Gastrocnemius medialis (tissue), 4 donors: Measurements from ENCODE around the gene DAB2IP.
"Not testable (repeated sequence)": the region's sequence is repeated elsewhere in the genome, so short reads cannot be mapped to it uniquely, and the experiment has no call there.

Source experiments
- POLR2A ChIP-seq, 2 donors: fragments of 450-650 bp; IDR thresholded peaks; one replicate each; pipeline ENCODE4 v1.6.1; 2017; ENCODE audit warnings: antibody characterized with exemption in 2 of 2, mild to moderate bottlenecking in 2 of 2, moderate library complexity in 2 of 2
- TF ChIP-seq, protein P1 (sequence below), 5 experiments: fragments of 450-650 bp in 3 of 5; fragments of 200-600 bp in 2 of 5; sonication (generic) in 2 of 5; IDR thresholded peaks in 4 of 5; conservative IDR thresholded peaks in 1 of 5; 1 replicate in 4 of 5; 2 replicates in 1 of 5; pipeline ENCODE4 v1.5.1; 2016 to 2019; ENCODE audit warnings: antibody characterized with exemption in 5 of 5, mild to moderate bottlenecking in 3 of 5, moderate library complexity in 3 of 5

DNA sequence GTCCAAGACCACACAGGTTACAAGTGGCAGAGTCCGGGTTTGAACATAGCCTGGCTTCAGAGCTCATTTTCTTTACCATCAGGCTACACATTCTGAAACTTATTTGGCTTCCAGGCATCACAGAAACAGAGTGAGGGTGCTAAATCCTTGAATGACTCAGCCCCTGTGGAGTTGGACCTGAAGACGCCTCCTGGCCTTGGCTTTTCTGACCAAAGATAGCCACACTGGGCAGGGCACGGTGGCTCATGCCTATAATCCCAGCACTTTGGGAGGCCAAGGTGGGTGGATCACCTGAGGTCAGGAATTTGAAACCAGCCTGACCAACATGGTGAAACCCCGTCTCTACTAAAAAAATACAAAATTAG is 90.5 kb downstream of the DAB2IP start:
- not testable (repeated sequence) for TF ChIP-seq POLR2A (IDR thresholded peaks at IDR 0.05)
- TF ChIP-seq, protein P1, sequence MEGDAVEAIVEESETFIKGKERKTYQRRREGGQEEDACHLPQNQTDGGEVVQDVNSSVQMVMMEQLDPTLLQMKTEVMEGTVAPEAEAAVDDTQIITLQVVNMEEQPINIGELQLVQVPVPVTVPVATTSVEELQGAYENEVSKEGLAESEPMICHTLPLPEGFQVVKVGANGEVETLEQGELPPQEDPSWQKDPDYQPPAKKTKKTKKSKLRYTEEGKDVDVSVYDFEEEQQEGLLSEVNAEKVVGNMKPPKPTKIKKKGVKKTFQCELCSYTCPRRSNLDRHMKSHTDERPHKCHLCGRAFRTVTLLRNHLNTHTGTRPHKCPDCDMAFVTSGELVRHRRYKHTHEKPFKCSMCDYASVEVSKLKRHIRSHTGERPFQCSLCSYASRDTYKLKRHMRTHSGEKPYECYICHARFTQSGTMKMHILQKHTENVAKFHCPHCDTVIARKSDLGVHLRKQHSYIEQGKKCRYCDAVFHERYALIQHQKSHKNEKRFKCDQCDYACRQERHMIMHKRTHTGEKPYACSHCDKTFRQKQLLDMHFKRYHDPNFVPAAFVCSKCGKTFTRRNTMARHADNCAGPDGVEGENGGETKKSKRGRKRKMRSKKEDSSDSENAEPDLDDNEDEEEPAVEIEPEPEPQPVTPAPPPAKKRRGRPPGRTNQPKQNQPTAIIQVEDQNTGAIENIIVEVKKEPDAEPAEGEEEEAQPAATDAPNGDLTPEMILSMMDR (IDR thresholded peaks at IDR 0.05 in 4 of 5, conservative IDR thresholded peaks at IDR 0.05 in 1 of 5), result not testable (repeated sequence)
